ENCODE results near the gene PCDHB9.
"Not testable (repeated sequence)": the region's sequence is repeated elsewhere in the genome, so short reads cannot be mapped to it uniquely, and the experiment has no call there.

GRCh38 chr5:141216035-141216434, 29.1 kb downstream of the PCDHB9 start:
- TF ChIP-seq CTCF (conservative IDR thresholded peaks at IDR 0.05); EZH2 (IDR thresholded peaks at IDR 0.05; ENCODE audit: low read depth): not testable (repeated sequence)
